Measurements from ENCODE around the gene RAVER1. TPM values are rescaled to one million over a fixed set of nuclear protein-coding genes. Genes with fewer than 3 reads are reported as not detected.

RAVER1 gene
- total RNA-seq, 1 experiment from 2014 or later: 86.9 TPM

- ATAC-seq (no peak), DNase-seq (ENCODE audit: low spot score) (no peak)
- no peaks in the 10 kb centered on the region for H3K9me3 Mint-ChIP-seq
- no peaks in the 10 kb centered on the region for H3K36me3 Mint-ChIP-seq
- H3K27ac Mint-ChIP-seq: no peak overlapping the region
- ChIA-PET CTCF (interaction anchor here (1.3 to 1.5 kb wide), 2 partner anchors 41 to 89 kb away, joined by 6 to 9 read pairs; no protein-coding TSS in a partner anchor), POLR2A (no interaction called here)
- peaks cover 6% of the 10 kb centered on the region for H3K4me1 Mint-ChIP-seq
- H3K4me3 Mint-ChIP-seq: no peak overlapping the region
- peaks cover 54% of the 10 kb centered on the region for H3K27me3 Mint-ChIP-seq (ENCODE audit: low read depth)
- no peak for TF ChIP-seq ZNF425 (CRISPR knock-in tag; conservative IDR thresholded peaks at IDR 0.05)
- TF ChIP-seq, protein P1, sequence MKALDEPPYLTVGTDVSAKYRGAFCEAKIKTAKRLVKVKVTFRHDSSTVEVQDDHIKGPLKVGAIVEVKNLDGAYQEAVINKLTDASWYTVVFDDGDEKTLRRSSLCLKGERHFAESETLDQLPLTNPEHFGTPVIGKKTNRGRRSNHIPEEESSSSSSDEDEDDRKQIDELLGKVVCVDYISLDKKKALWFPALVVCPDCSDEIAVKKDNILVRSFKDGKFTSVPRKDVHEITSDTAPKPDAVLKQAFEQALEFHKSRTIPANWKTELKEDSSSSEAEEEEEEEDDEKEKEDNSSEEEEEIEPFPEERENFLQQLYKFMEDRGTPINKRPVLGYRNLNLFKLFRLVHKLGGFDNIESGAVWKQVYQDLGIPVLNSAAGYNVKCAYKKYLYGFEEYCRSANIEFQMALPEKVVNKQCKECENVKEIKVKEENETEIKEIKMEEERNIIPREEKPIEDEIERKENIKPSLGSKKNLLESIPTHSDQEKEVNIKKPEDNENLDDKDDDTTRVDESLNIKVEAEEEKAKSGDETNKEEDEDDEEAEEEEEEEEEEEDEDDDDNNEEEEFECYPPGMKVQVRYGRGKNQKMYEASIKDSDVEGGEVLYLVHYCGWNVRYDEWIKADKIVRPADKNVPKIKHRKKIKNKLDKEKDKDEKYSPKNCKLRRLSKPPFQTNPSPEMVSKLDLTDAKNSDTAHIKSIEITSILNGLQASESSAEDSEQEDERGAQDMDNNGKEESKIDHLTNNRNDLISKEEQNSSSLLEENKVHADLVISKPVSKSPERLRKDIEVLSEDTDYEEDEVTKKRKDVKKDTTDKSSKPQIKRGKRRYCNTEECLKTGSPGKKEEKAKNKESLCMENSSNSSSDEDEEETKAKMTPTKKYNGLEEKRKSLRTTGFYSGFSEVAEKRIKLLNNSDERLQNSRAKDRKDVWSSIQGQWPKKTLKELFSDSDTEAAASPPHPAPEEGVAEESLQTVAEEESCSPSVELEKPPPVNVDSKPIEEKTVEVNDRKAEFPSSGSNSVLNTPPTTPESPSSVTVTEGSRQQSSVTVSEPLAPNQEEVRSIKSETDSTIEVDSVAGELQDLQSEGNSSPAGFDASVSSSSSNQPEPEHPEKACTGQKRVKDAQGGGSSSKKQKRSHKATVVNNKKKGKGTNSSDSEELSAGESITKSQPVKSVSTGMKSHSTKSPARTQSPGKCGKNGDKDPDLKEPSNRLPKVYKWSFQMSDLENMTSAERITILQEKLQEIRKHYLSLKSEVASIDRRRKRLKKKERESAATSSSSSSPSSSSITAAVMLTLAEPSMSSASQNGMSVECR (CRISPR knock-in tag; IDR thresholded peaks at IDR 0.05; ENCODE audit: borderline replicate concordance): no peak
- TF ChIP-seq FOXP1 (CRISPR knock-in tag; IDR thresholded peaks at IDR 0.05; ENCODE audit: borderline replicate concordance): no peak
- no peak for TF ChIP-seq NFYB (CRISPR knock-in tag; conservative IDR thresholded peaks at IDR 0.05; ENCODE audit: low read depth)
- TF ChIP-seq TEAD4 (CRISPR knock-in tag; IDR thresholded peaks at IDR 0.05): no peak
- TF ChIP-seq, protein P2, sequence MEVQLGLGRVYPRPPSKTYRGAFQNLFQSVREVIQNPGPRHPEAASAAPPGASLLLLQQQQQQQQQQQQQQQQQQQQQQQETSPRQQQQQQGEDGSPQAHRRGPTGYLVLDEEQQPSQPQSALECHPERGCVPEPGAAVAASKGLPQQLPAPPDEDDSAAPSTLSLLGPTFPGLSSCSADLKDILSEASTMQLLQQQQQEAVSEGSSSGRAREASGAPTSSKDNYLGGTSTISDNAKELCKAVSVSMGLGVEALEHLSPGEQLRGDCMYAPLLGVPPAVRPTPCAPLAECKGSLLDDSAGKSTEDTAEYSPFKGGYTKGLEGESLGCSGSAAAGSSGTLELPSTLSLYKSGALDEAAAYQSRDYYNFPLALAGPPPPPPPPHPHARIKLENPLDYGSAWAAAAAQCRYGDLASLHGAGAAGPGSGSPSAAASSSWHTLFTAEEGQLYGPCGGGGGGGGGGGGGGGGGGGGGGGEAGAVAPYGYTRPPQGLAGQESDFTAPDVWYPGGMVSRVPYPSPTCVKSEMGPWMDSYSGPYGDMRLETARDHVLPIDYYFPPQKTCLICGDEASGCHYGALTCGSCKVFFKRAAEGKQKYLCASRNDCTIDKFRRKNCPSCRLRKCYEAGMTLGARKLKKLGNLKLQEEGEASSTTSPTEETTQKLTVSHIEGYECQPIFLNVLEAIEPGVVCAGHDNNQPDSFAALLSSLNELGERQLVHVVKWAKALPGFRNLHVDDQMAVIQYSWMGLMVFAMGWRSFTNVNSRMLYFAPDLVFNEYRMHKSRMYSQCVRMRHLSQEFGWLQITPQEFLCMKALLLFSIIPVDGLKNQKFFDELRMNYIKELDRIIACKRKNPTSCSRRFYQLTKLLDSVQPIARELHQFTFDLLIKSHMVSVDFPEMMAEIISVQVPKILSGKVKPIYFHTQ (CRISPR knock-in tag; IDR thresholded peaks at IDR 0.05): no peak
- no peak for TF ChIP-seq ZNF219 (CRISPR knock-in tag; IDR thresholded peaks at IDR 0.05; ENCODE audit: borderline replicate concordance)
- TF ChIP-seq, protein P3, sequence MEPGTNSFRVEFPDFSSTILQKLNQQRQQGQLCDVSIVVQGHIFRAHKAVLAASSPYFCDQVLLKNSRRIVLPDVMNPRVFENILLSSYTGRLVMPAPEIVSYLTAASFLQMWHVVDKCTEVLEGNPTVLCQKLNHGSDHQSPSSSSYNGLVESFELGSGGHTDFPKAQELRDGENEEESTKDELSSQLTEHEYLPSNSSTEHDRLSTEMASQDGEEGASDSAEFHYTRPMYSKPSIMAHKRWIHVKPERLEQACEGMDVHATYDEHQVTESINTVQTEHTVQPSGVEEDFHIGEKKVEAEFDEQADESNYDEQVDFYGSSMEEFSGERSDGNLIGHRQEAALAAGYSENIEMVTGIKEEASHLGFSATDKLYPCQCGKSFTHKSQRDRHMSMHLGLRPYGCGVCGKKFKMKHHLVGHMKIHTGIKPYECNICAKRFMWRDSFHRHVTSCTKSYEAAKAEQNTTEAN (CRISPR knock-in tag; IDR thresholded peaks at IDR 0.05): no peak
- no peak for TF ChIP-seq CBFB (CRISPR knock-in tag; IDR thresholded peaks at IDR 0.05; ENCODE audit: low read depth)
- no peak for TF ChIP-seq NR1H2 (CRISPR knock-in tag; IDR thresholded peaks at IDR 0.05)
- TF ChIP-seq, protein P4, sequence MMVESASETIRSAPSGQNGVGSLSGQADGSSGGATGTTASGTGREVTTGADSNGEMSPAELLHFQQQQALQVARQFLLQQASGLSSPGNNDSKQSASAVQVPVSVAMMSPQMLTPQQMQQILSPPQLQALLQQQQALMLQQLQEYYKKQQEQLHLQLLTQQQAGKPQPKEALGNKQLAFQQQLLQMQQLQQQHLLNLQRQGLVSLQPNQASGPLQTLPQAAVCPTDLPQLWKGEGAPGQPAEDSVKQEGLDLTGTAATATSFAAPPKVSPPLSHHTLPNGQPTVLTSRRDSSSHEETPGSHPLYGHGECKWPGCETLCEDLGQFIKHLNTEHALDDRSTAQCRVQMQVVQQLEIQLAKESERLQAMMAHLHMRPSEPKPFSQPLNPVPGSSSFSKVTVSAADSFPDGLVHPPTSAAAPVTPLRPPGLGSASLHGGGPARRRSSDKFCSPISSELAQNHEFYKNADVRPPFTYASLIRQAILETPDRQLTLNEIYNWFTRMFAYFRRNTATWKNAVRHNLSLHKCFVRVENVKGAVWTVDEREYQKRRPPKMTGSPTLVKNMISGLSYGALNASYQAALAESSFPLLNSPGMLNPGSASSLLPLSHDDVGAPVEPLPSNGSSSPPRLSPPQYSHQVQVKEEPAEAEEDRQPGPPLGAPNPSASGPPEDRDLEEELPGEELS (CRISPR knock-in tag; IDR thresholded peaks at IDR 0.05): no peak
- TF ChIP-seq FOXK1 (CRISPR knock-in tag; IDR thresholded peaks at IDR 0.05): no peak
- TF ChIP-seq GTF2I (CRISPR knock-in tag; conservative IDR thresholded peaks at IDR 0.05): no peak
- TF ChIP-seq, protein P5, sequence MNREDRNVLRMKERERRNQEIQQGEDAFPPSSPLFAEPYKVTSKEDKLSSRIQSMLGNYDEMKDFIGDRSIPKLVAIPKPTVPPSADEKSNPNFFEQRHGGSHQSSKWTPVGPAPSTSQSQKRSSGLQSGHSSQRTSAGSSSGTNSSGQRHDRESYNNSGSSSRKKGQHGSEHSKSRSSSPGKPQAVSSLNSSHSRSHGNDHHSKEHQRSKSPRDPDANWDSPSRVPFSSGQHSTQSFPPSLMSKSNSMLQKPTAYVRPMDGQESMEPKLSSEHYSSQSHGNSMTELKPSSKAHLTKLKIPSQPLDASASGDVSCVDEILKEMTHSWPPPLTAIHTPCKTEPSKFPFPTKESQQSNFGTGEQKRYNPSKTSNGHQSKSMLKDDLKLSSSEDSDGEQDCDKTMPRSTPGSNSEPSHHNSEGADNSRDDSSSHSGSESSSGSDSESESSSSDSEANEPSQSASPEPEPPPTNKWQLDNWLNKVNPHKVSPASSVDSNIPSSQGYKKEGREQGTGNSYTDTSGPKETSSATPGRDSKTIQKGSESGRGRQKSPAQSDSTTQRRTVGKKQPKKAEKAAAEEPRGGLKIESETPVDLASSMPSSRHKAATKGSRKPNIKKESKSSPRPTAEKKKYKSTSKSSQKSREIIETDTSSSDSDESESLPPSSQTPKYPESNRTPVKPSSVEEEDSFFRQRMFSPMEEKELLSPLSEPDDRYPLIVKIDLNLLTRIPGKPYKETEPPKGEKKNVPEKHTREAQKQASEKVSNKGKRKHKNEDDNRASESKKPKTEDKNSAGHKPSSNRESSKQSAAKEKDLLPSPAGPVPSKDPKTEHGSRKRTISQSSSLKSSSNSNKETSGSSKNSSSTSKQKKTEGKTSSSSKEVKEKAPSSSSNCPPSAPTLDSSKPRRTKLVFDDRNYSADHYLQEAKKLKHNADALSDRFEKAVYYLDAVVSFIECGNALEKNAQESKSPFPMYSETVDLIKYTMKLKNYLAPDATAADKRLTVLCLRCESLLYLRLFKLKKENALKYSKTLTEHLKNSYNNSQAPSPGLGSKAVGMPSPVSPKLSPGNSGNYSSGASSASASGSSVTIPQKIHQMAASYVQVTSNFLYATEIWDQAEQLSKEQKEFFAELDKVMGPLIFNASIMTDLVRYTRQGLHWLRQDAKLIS (CRISPR knock-in tag; IDR thresholded peaks at IDR 0.05; ENCODE audit: borderline replicate concordance): no peak
Measured at GRCh38 chr19:10299545-10300458, 33.5 kb downstream of the RAVER1 start.

Measured in WTC11 (cell line).